RPMI7951 (cell line): ENCODE measurements around the gene EMC9. TPM values are rescaled to one million over a fixed set of nuclear protein-coding genes. Genes with fewer than 3 reads are reported as not detected.
A peak's percentile ranks its signal among the peaks of the same experiment; 100 is the strongest.

Experiments
- DNase-seq: peaks from one replicate; pipeline ENCODE4 v3.0.0-alpha.2; 2012; ENCODE audit warnings: low read depth
- total RNA-seq: library from RNA; depleted of rRNA; stranded (reverse); fragments of >200 nt; shearing (Covaris generic); gene quantifications from 2 replicates; pipeline ENCODE4 v1.2.3, GENCODE V29; 2014; rRNA removed

The EMC9 gene, protein sequence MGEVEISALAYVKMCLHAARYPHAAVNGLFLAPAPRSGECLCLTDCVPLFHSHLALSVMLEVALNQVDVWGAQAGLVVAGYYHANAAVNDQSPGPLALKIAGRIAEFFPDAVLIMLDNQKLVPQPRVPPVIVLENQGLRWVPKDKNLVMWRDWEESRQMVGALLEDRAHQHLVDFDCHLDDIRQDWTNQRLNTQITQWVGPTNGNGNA
- total RNA-seq, result 25.8 and 32.6 TPM in 2 replicates

DNA sequence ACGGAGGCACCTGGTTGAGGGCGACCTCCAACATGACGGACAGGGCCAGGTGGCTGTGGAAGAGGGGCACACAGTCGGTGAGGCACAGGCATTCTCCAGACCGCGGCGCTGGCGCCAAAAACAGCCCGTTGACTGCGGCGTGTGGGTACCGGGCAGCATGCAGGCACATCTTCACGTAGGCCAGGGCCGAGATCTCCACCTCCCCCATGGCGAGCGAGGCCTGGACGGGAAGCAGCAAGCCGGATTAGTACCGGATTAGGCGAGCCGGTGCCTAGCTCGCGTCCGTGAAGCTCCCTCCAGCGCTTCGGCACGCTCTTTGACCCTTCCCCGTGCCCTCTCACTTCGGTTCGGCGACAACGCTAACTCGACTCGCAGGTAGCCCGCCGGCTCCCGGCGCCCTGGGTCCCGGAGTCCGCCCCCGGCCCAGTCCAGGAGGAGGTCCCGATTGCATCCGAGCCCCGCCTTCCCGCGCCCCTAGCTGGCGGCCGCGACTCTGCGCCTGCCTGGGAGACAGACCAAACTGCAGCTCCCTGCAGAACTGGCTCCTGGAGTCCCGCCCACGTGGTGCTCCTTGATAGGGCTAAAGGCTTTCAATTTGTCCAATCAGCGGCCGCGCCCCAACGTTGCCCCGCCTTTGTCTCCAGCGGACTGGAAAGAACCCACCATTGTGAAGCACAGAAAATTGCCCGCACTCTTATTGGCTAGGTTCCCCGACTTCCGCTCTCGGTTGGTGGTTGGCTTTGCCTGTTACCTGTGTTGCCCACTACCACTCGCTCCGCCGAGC is at the start of gene EMC9:
Gene EMC9 (minus strand): TSS at position 495 of the 784 bp plus-strand sequence. CDS start 287 bp downstream, at position 208.
- peak; percentile 99 for DNase-seq

DNA sequence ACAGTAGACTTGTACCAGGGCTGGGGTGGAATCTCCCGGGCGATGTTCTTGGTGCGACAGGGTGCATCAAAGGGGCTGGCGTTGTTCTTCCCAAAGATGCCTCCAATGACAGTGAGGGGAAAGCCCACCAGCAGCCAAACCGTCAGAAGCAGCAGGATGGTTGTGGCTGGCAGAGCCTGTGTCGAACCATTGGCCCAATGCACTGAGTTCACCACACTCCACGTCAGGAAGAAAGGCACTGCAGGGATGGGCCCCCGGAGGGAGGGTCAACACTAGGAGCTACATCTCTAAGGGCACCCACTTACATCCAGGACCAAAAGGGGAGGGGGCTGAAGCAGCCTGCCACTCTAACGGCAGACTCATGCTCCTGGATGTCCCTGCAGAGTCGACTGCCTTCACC is 49.0 kb upstream of the EMC9 start:
- no peak for DNase-seq

DNA sequence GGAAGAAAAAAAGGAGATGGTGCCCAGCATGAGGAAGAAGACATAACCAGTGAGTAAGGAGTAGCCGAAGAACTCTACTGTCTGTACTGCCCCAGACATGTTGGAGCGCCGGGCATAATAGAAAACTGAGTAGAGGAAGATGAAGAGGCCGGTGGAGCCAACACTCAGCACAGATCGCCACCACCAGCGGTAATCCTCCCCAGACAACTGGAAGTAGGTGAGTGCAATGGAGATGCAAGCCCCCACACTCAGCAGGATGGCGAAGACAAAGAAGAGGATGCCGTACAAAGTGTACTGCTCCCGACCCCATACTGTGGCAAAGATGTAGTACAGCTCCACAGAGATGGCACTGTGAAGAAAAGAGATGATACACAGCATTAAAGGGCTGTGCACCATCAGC is 48.1 kb upstream of the EMC9 start:
- DNase-seq, result no peak

DNA sequence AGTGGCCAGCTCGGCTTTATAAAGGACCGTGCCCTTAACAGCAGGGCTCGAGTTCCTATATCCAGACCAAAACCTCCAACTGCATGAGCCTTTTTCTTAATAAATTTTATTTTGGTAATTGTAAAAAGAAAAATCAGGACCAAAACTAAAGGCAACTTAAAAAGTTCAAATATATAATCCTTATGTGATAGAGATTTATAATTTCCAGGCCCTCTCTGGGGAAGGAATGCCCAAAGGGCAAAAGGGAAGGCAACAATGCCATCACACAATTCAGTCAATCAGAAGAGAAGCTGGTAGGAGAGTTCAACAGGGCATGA is 47.6 kb upstream of the EMC9 start:
- no peak for DNase-seq

DNA sequence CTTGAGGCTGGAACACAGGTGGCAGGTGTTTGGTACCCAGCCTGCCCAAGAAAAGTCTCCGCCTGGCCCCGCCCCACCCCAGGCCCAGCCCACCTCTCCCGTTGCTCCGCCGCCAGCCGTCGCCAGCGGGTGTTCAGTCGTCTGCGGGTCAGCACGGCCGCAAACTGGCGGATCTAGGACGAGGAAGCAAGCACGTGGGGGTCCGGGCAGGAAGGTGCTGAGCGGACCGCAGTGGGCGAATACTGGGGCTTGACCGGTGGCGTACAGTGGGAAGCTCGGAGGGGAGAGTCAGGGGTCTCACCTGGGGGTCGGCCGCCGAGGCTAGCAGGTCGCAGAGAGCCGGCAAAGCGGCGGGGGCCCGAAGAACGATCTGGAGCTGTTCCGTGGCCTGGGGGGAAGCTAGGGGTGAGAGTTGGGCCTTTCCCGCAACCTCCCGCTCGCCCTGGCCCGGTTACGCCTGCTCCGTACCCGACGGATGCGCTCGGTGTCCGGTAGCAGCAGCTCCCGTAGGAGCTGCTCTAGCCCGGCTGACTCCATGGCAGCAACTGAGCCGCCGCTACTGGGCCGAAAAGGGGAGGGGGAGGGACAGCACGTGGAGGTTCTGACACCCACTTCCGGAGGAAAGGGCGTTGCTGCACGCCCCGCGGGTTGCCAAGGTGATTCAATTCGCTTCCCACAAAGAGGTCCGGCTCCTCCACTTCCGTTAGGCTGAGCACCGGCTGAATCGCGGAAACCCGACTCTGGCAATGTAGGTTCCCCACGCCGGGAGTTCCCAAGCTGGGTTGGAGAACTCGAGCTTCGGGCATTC is 47.1 kb upstream of the EMC9 start, which contains the start of gene IPO4:
Gene IPO4 (minus strand): TSS at position 566 of the 808 bp plus-strand sequence. CDS start 29 bp downstream, at position 537.
- peak; percentile 96 for DNase-seq

DNA sequence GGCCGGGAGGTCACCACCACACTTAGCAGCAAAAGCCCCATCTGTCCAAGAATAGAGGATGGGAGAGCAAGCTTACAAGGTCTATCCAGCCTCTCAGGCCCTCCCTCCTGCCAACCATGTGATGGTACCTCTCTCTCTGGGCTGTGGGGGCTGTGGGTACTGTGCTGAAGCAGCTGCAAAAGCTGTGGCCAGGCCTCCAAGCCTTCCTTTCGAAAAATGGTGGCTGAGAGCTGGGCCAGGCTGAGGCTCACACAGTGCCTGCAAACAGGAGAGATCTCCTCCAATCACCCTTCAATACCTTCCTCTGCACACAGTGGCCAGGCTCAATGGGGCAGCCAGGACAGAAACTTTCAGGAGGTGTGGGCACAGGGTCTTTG is 46.1 kb upstream of the EMC9 start:
- DNase-seq, result no peak

DNA sequence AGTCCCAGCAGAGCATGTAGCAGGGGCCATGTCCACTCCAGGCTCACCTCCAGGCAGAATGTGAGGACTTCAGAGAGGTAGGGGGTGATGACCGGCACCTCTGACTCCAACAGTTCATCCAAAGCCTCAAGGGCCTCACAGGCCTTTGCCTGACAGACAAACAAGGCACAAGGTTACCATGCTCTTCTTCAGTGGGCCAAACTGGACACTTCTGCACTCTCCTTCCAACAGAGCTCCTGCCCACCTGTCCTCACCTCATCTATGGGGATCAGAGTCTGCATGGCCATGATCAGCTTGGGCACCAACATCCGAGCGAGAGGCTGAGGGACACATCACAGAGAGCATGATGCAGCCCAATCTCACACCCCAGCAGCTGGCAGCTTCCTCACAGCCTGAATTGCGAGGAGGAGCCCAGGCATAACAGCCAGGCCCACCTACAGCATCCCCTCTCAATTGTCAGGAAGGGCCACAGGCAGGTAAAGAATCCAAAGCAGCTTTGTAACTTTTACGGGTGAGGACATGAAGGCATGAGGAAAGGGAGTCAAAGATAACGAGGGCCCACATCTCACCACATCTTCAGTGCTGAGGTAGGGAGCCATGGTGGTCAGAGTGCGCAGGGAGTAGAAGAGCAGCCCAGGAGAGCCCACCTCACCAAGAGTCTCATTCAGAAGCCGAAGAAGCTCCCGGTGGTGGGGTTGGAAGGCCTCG is 45.6 kb upstream of the EMC9 start:
- DNase-seq, result no peak

DNA sequence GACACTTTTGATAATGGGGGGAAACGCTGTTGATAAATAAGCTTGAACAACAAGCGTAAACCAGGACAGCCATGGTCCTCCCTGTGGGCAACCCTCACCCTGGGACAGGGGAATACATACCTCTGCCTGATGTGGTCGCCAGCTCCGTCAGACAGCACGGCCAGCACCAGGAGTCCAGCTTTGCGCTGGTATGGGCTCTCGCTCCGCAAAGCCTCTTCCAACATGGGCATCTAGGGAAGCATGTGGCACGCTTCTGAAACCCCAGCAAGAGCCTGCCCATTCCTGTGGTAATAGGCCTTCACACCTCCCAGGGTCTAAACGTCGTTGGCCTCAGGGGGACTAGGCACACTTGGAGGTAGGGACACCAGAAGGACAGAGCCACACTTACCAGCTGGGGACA is 44.4 kb upstream of the EMC9 start:
- DNase-seq, result no peak

DNA sequence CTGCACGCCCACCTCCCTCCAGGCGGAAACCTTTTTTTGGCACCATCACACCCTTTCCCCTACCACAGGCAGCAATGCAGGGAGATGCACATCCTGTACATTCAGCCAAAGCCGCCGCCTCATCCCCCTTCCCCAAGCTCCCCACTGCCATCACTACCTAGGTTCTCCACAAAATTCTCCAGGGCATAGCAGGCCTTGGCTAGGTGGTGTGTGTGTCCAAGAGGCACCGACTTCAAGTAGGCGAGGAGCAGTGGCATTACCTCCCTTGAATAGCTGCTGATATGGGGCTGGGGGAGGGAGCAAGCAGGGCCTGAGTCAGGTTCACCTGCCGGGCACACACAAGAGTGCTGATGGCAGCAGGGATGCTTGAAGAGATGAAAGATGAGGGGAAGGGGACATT is 43.6 kb upstream of the EMC9 start:
- DNase-seq, result no peak

DNA sequence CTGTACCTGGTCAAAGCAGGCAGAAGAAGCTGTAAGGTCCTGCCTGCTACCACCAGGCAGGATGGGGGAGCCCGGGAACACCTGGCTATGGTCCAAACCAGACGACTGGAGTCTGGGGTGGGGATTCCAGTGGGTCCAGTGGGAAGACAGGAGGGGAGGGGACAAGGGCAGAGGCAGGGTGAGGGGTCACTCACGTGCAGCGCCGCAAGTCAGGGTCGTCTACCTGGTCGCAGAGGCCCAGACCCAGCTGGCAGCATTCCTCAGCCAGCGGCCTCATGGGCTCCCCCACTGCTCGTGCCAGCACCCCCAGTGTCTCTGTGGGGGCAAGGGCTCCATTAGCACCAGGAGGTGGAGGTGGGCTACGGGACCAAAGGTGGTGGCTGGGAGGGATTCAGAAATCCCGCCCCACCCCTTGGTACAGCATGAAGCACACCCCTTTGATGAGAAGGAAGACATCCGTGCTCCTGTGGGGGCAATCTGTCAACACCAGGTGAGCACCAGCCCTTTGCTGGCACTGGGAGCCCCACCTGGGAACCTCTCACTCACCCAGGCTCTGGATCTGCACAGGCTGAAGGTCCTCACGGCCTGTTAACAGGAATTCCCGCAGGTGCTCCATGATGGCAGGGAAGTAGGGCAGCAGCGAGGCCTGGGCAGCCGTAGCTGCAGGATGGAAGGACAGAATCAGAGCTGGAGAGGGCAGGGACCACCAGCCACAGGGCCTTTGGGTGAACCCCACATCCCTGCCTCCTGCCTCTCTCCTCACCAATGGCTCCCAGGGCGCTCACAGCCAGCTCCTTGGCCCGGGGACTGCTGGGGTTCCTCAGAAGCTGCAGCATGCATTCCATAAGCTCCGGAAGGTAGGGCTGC is 42.9 kb upstream of the EMC9 start:
- DNase-seq, result no peak

DNA sequence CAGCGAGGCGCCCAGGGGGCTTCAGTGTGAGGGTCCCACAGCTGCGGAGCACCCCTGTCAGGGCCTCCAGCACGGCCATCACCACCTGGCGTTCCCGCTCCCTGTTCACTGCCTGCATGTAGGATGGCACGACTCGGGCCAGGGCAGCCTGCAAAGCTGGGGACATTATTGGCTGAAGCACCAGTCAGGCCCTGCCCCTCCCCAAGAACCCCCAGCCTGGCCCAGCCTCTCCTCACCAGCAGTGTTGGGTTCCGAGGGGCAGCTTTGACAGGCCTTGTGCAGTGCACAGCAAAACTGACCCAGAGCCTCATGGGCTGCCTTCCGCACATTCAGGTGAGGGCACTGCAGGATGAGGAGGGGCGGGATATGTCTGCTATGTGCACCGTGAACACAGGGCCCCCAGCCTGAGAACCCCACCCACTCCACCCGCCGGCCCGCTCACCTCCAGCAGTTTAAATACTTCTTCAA is 41.7 kb upstream of the EMC9 start:
- DNase-seq, result no peak

DNA sequence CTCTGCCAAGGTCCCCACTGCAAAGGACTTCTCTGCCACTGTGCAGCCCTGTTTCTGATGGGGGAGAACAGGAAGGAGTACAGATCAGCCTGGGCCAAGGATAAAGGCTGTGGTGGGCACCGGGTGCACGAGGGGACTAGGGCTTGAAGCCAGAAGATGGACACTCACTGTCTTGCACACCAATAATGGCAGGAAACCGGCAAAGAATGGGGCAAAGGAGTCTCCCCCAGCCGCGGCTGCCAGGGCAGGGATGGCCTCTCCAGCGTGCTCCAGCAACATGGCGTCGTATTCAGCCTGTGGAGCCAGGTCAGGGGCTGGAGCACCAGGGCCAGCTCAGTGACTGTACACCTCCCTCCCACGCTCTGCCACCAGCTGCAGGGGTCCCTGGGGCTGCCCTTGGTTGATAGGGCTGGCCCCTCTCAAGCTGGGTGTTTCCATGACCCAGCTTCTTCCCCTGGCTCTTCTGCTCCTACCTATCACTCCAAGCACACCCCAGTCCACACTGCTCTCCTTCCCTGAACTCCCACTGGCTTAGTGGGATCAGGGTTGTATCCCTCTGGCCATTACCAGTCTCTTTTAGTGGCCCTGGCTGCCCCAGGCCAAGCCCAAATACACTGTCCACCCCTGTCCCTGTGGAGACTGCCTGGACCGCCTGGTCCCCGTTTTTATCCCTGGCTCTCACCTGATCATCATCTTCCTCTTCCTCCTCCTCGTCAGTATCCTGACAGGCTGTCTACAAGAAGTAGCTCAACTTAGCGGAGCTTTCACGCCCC is 40.9 kb upstream of the EMC9 start:
- DNase-seq, result no peak

DNA sequence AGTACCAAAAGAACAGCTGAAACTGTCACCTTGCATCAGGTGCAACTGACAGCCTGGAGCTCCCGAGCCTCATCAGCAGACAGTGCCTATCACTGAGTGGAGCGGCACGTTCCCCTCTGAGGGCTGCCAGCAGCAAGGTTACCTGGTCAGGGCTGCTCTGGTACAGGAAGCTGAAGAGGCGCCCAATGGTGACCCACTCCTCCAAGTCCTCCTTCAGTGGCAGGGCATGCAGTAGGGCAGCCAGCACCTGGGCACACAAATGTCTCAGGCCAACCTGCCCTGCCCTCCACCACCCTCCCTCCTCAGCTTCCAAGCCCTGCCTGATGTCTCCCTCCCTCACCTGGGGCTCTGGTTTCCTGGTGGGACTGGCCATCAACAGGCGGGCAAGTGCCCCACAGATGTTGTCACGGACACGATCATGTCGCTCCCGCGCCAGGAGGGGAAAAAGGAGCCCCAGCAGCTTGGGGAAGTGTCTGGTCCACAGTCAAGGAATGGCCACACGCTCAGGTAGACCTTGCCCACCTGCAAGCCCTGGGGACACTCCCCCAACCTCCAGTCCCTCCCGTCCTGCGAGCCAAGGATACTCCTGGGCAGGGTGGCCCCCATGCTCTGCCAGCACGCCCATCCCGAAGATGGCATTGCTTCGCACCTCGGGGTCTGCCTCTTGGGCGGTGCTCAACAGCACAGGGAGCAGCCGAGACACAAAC is 40.1 kb upstream of the EMC9 start:
- no peak for DNase-seq

DNA sequence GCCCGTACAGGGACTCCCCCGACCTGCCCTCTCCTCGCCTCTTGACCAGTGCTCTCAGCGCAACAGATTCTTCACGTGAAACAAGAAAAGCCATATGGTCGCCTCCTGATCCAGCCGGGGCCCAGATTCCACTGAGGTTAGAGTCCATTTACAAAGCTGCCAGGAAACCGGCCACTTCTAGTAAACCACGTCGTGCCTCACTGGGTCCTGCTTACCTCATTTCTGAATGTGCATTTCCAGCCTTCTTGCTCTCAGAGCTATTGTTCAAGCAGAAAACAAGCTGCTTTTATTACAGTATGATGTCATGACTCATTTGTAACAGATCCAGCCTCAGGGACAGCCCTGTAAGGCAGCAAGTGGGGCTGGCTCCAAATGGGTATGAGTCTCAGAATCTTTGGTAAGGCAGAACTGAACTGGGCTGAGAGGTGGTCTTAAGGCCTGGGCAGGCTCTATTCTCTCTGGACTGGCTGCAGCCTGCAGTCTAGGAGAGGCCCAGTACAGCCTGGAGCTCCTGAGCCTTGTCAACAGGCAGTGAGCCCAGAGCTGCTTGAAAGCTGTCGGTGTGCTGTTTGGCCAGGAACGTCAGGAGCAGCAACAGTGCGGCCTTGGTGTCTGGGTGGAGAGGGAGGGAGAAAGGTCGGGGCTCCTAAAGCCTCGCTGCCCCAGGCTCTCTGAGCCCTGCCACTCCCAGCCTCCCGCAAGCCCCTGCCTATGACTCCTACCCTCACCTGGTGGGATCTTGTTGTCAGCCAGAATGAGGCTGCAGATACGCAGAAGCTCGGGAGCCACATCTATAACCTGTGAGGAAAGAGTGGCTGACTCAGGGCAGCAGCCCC is 38.8 kb upstream of the EMC9 start:
- peak; percentile 16 for DNase-seq

DNA sequence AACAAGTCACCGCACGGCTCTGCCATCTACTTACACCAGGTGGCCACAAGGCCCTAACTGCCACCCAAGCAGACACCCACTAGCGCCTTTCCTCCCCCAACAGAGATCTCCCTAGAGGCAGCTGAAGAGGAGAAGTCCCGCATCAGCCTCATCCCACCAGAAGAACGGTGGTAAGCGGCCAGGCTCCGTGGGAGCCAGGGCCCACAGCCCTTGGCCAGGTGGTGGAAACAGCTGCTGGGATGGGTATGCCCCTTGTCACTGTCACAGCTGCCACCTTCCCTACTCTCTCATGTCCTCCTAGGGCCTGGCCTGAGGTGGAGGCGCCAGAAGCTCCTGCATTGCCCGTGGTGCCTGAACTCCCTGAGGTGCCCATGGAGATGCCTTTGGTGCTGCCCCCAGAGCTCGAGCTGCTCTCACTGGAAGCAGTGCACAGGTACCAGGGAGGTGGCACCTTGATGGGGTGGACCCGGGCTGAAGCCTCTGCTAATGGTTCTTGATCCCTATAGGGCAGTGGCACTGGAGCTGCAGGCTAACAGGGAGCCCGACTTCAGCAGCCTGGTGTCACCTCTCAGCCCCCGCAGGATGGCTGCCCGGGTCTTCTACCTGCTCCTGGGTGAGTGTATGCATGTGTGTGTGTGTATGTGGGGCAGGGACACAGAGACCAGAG is 38.0 kb upstream of the EMC9 start:
- no peak for DNase-seq

DNA sequence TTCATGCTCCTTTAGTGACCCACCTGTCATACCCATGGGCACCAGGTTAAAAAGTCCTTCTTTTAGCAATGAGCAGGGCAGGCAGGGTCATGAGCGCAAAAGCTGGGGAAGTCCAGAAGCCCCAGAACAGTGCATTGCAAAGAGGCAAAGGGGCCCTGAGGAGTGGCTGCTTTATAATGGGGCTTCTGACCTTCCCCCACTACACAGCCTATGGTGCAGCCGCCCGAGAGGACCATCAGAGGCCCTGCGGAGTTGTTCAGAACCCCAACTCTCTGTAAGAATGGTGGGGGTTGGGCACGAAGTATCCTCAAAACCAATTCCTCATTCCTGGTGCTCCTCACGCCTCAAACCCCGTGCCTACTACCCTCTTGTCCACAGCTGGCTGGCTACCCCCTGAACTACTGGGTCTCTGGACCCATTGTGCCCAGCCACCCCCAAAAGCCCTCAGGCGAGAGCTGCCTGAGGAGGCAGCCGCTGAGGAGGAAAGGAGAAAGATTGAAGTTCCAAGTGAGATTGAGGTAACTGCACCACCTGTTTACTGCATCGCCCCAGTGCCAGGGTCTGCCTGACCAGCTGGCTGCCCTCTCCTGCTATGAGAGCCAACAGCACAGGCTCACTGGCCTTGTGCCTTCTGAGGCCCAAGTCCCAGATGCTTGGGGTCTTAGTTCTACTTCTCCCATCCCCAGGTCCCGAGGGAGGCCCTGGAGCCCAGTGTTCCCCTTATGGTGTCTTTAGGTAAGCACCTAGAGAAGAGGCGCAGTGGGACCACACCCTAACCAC is 37.2 kb upstream of the EMC9 start:
- no peak for DNase-seq

DNA sequence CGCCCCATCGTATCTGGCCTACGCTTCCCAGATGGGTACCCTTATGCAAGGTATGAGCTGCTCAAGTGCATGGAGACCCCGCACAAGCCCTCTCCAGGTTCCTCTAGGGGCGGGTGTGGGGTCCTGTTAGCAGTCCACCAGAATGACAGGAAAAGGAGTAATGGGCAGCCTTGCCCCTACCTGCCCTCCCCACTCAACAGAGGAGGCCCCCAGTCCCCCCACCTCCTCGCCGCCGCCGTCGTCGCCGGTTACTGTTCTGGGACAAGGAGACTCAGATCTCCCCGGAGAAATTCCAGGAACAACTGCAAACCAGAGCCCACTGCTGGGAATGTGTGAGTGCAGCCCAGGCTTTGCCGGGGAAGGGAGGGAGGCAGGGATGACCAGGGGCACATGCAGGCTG is 36.5 kb upstream of the EMC9 start:
- DNase-seq, result no peak
